Measurements from ENCODE around the gene TOR3A. TPM values are rescaled to one million over a fixed set of nuclear protein-coding genes. Genes with fewer than 3 reads are reported as not detected.

The TOR3A gene
- total RNA-seq, 1 donor from 2014 or later = 41.6 TPM

DNA sequence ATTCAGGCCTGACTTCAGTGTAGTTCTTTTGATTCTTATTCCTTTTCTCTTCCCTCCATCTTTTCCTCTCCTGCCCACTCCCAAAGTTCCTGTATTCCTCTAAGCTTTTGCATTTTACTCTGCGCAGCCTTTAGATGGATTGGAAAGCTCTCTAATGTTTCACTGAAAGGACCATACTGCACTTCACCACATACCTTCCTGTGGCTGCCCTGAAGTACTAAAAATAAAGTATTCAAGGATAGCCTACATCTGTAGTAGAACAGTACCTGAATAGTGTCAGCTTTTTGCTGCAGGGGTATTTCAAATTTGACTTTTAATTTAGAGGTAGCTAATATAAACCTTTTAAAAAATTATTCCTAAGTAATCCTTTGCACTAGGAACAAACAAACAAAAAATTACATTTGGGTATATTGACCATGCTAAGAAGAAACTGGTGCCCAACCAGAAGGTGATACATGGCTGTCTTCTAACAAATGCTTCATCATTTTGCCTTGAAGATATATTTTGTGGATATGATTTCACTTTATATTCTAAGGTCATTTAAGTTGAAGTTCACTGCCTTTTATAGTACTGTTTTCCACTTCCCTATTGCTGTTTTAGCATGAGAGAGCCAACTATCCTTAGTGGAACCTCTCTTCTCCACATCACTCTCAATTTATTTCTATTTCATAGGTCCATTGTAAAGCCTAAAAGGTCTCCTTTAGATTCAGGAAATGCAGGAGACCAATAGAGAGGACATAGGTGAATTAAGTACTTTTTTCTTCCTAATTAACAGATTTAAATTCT, 33.3 kb upstream of the TOR3A start:
- no peak overlapping the region for H3K4me3 Mint-ChIP-seq

DNA sequence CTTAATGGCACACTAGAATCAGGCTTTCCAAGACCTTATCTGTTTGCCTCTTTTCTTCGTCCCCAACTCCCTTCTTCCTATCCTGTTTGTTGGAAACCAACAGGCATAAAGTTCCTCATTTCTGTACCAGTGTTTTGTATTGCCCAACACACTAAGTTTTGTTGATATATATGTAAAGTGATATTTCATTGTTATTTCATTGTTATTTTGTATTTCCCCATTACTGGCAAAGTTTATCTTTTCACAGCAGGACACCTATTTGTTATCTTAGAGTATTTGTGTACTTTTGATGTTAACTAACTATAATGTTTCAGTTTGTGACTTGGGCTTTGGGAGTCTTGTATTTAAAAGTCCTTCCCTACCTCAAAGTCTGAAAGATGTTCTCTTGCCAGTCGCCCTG, 29.1 kb upstream of the TOR3A start:
- no peak for DNase-seq
- intact Hi-C loops (cut with micrococcal nuclease) = loop anchor here (2.0 kb wide), 1 partner anchor 20 kb away; no protein-coding TSS in a partner anchor
- Mint-ChIP-seq H3K36me3 (ENCODE audit: low read depth) (peaks cover 27% of the 10 kb centered on the region), H3K4me3 (no peak overlapping the region), H3K27me3 (no peaks in the 10 kb centered on the region), H3K27ac (no peak overlapping the region), H3K9me3 (no peaks in the 10 kb centered on the region), H3K4me1 (peaks cover 2% of the 10 kb centered on the region)

More for the DNA sequence above, 33.3 kb upstream of the TOR3A start:
- intact Hi-C loops (cut with micrococcal nuclease) = no loop called here
- Mint-ChIP-seq H3K27me3 (no peaks in the 10 kb centered on the region), H3K27ac (no peak overlapping the region), H3K4me1 (peaks cover 6% of the 10 kb centered on the region), H3K9me3 (no peaks in the 10 kb centered on the region), H3K36me3 (ENCODE audit: low read depth) (peaks cover 8% of the 10 kb centered on the region)
- DNase-seq = no peak

DNA sequence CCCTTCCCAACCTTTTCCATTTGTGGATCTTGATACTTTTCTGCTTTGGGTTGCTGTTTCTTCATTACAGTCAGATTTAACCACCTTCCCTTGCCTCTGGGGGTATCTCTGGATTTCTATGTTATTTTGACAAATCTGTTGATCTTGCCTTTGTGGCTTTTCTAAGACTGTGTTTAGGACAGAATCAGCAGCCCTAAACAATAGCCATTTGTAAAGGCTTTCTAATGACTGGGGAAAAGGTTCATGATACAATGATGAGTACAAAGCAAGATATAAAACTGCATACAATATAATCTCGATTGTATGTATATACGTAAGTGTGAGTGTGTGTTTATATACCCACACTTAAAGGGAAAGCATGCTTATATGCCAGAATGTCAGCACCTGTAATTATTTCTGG, 28.4 kb upstream of the TOR3A start:
- H3K27ac Mint-ChIP-seq = no peak overlapping the region
- DNase-seq = no peak
- H3K36me3 Mint-ChIP-seq (ENCODE audit: low read depth) = peaks cover 30% of the 10 kb centered on the region
- H3K9me3 Mint-ChIP-seq = no peaks in the 10 kb centered on the region
- H3K27me3 Mint-ChIP-seq = no peaks in the 10 kb centered on the region
- intact Hi-C loops (cut with micrococcal nuclease) = loop anchor here (2.0 kb wide), 1 partner anchor 21 kb away; no protein-coding TSS in a partner anchor
- no peak overlapping the region for H3K4me3 Mint-ChIP-seq
- H3K4me1 Mint-ChIP-seq = no peaks in the 10 kb centered on the region

DNA sequence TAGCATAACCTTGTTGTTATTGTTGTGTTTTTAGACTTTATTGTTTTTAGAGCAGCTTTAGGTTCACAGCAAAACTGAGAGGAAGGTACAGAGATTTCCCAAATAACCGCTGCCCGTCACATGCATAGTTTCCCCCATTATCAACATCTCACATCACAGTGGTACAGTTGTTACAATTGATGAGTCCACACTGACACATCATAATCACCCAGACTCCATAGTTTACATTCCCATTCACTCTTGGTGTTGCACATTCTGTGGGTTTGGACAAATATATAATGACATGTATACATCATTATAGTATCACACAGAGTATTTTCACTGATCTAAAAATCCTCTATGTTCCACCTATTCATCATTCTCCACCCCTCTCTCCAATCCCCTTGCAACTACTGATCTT, 25.9 kb upstream of the TOR3A start:
- no peak overlapping the region for H3K27ac Mint-ChIP-seq
- no peaks in the 10 kb centered on the region for H3K27me3 Mint-ChIP-seq
- H3K4me3 Mint-ChIP-seq = no peak overlapping the region
- peaks cover 38% of the 10 kb centered on the region for H3K36me3 Mint-ChIP-seq (ENCODE audit: low read depth)
- H3K4me1 Mint-ChIP-seq = no peaks in the 10 kb centered on the region
- no peaks in the 10 kb centered on the region for H3K9me3 Mint-ChIP-seq
- DNase-seq = no peak
- intact Hi-C loops (cut with micrococcal nuclease) = no loop called here

DNA sequence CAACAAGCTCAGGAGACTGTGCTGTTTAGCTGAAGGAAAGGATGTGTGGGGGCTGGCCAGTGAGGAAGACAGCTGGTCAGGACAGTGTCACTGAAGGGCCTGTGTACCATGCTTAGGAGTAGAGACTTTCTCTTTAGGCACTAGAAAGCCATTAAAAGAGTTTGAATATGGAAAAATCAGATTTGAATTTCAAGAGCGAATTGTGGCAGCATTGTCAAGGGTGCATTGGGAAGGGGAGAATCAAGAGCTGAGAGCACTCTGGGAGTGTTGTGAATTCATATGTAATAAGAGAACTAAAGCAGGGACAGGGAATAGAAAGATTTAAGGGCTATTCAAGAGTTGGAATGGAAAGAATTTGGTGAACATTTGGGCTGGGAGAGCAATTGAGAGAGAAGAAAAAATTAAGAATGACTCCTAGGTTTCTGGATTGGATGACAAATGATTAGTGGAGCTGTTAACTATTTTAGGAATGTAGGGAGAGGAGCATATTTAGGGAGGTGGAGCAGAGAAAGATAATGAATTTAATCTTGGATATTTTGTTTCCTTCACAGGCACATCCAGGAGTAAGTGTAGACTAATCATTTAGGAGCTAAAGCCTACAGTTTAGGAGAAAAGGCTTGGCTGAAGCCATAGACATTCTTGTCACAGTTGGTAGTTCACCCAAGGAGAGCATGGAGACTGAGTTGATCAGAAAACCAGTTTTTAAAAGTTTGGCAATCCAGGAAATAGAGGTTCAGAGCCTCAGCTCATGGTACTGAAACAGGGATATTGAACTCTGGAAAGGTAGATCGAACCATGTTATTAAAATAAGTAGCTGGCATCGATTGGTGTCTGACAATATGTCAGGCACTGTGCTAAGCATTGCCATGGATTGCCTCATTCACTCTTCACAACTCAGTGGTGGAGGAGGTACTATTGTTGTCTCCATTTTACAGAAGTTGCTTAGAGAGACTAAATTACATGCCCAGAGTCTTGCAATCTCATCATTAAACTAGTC, 23.1 kb upstream of the TOR3A start:
- H3K4me1 Mint-ChIP-seq = no peaks in the 10 kb centered on the region
- intact Hi-C loops (cut with micrococcal nuclease) = no loop called here
- no peak overlapping the region for H3K4me3 Mint-ChIP-seq
- no peaks in the 10 kb centered on the region for H3K27me3 Mint-ChIP-seq
- H3K9me3 Mint-ChIP-seq = no peaks in the 10 kb centered on the region
- H3K27ac Mint-ChIP-seq = no peak overlapping the region
- peaks cover 46% of the 10 kb centered on the region for H3K36me3 Mint-ChIP-seq (ENCODE audit: low read depth)
- no peak for DNase-seq

DNA sequence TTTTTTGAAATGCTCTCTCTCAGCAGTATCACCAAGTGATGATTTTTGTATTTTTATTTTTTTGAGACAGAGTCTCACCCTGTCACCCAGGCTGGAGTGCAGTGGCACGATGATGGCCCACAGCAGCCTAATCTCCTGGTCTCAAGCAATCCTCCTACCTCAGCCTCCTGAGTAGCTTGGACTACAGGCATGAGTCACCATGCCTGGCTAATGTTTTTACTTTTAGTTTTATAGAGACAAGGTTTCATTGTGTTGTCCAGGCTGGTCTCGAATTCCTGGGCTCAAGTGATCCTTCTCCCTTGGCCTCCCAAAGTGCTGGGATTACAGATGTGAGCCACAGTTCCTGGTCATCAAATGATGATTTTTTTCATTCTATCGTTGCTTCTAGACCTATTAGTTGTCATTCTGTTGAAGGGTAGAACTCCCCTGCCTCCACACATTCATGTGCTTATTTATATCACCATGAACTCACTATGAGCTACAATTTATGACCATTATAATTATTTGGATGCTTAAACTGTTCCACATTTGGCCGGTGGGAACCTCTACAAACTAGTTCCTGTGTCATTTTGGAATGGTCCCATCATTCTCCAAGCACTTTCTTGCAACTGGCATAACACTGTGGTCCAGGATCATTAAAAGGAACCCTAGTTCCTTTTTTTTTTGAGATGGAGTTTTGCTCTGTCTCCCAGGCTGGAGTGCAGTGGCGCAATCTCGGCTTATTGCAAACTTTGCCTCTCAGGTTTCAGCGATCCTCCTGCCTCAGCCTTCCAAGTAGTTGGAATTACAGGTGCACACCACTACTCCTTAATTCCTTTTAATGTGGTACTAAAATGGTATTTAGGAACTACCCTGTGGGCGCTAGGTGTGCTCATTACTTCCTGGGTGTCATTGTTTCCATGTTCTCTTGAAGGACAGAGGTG, 20.2 kb upstream of the TOR3A start:
- Mint-ChIP-seq H3K27ac (no peak overlapping the region), H3K4me1 (no peaks in the 10 kb centered on the region), H3K27me3 (no peaks in the 10 kb centered on the region), H3K9me3 (no peaks in the 10 kb centered on the region), H3K4me3 (no peak overlapping the region), H3K36me3 (ENCODE audit: low read depth) (peaks cover 41% of the 10 kb centered on the region)
- no peak for DNase-seq
- intact Hi-C loops (cut with micrococcal nuclease) = no loop called here

DNA sequence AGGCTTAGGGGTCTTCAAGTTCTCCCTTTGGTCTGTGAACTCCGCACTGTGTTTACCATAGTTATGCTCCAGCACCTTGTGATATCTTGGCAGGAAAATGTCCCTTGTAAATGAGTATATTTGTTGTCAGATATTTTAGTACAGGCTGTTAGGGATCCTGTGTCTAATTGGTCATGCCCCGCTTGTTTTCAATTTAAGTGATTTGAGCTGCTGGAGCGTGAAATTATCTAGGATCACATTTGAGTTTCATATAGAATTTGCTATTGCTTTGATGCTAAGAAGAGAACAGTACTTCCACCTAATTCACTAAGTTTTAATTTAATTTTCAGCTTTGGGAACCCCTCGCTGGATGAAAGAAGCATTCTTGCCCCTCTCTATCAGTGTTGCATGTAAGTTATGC, 15.4 kb upstream of the TOR3A start:
- no peak for DNase-seq
- Mint-ChIP-seq H3K4me1 (no peaks in the 10 kb centered on the region), H3K27ac (no peak overlapping the region), H3K27me3 (no peaks in the 10 kb centered on the region), H3K36me3 (ENCODE audit: low read depth) (peaks cover 32% of the 10 kb centered on the region), H3K4me3 (no peak overlapping the region), H3K9me3 (no peaks in the 10 kb centered on the region)
- intact Hi-C loops (cut with micrococcal nuclease) = no loop called here

DNA sequence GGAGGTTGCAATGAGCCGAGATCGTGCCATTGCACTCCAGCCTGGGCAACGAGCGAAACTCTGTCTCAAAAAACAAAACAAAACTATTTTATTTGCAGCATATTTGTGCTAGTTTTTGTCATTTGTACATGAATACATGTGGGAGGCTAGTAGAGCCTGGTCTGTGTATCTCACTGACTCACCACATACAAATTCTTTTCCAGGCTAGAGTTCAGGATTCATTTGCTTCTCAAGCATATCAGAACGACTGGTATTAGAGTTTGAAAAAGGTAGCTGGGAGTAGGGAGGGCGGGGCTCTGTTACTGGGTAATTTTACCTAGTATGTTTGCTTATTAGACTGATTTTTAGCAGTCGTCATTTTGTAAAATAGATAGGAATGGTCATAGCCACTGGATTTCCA, 4.5 kb upstream of the TOR3A start:
- Mint-ChIP-seq H3K4me1 (peaks cover 16% of the 10 kb centered on the region), H3K9me3 (no peaks in the 10 kb centered on the region), H3K4me3 (no peak overlapping the region), H3K27ac (no peak overlapping the region), H3K36me3 (ENCODE audit: low read depth) (peaks cover 6% of the 10 kb centered on the region), H3K27me3 (no peaks in the 10 kb centered on the region)
- DNase-seq = no peak
- intact Hi-C loops (cut with micrococcal nuclease) = no loop called here

DNA sequence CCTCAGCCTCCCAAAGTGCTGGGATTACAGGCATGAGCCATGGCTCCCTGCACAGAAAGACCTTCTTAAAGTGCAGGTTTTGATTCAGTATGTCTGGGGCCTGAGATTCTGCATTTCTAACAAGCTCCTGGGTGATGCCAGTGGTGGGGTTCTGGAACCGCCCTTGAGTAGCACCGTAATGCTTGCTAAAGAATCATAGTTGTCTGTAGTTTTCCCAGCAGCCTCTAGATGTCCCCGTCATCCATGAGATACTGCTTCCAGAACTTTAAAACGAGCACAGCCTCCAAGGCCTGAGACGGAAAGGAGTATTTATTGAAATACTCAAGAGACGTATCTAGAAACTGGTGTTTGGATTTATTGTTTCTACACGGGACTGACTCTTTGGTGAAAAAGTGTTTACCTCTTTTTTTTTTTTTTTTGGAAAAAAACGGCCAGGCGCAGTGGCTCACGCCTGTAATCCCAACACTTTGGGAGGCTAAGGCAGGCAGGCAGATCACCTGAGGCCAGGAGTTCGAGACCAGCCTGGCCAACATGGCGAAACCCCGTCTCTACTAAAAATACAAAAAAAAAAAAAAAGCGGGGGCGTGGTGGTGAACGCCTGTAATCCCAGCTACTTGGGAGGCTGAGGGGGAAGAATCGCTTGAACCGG, 2.6 kb upstream of the TOR3A start:
- Mint-ChIP-seq H3K27ac (peak overlapping the region; percentile 56), H3K4me3 (no peak overlapping the region), H3K36me3 (ENCODE audit: low read depth) (peaks cover 4% of the 10 kb centered on the region), H3K4me1 (peaks cover 23% of the 10 kb centered on the region), H3K9me3 (no peaks in the 10 kb centered on the region), H3K27me3 (no peaks in the 10 kb centered on the region)
- intact Hi-C loops (cut with micrococcal nuclease) = loop anchor here (1.0 to 2.0 kb wide), 2 partner anchors 42 to 213 kb away; no protein-coding TSS in a partner anchor
- DNase-seq = peak; percentile 87

DNA sequence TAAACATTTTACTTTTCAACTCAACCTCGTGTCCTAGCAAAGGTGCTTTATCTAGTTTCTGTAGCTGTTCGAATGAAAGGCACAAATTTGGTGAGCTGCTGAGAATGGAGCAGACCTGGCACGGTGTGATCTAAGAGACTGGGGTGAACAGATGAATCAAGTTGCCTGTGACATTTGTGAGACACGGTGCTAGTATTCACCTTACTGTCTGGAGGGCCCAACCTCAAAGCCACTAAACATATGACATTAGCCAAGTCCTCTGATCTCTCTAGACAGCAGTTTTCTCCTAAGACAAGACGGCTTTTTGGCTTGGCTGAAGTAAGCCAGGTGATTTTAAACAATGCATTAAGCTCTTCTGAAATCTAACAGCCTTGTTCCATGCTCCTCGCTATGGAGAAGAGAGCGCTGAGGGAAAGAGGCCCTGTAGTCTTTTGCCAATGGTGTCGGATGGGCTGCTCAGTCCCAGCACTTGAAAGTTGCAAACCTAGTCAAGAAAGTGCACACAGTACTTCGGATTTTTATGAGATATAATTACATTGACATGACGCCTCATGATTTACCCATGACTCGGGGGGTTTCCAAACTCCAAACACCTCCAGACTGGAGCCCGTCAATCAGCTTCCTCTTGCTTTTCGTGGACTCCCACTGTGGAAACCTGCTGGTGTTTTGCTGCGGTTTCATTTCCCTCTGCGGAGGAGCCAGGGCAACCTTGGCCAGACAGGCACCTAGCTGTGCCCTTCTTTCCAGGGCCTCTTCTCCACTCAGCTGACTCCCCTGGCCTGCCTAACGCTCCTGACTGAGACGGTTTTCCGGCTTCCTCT, 794 bp upstream of the TOR3A start:
- Mint-ChIP-seq H3K4me3 (peak overlapping the region; percentile 95), H3K4me1 (peaks cover 25% of the 10 kb centered on the region), H3K27me3 (no peaks in the 10 kb centered on the region), H3K9me3 (no peaks in the 10 kb centered on the region), H3K36me3 (ENCODE audit: low read depth) (peaks cover 10% of the 10 kb centered on the region), H3K27ac (peak overlapping the region; percentile 96)
- DNase-seq = peak; percentile 83
- intact Hi-C loops (cut with micrococcal nuclease) = loop anchor here (1.0 to 5.0 kb wide), 8 partner anchors 44 to 801 kb away; partner anchors contain the start of genes ABL2, AXDND1, FAM20B and RALGPS2

DNA sequence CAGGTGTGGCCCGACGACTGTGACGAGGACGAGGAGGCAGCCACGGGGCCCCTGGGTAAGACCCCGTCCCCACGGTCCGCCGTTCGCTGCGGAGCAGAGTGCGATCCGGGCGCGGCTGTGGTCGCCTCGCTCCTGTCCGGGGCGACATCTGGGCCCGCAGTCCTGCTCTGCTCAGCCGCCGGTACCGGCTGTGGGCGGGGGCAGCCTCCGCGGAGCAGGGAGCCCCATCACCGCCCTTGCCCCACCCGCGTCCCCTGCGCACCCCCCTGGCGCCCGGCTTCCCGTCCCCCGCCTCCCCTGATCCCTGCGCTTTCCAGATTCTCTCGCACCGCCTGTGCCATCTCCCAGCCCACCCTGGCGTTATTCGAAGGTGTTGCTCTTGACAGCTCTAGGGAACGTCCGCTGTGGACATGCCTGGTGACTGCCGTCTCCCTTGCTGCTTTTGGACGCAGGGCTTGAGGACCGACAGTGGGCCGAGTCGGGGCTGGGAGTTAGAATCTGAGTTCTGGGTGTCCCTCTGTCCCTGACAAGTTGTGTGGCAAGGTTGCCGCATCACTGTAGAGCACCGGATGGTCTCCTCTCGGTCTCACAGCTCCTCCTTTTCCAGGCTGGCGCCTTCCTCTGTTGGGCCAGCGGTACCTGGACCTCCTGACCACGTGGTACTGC, 596 bp downstream of the TOR3A start:
- intact Hi-C loops (cut with micrococcal nuclease) = loop anchor here (1.0 to 5.0 kb wide), 6 partner anchors 47 to 800 kb away; partner anchors contain the start of genes RALGPS2 and TOR1AIP1
- Mint-ChIP-seq H3K36me3 (ENCODE audit: low read depth) (peaks cover 13% of the 10 kb centered on the region), H3K27ac (peak overlapping the region; percentile 94), H3K27me3 (no peaks in the 10 kb centered on the region), H3K4me1 (peaks cover 25% of the 10 kb centered on the region), H3K4me3 (peak overlapping the region; percentile 95), H3K9me3 (no peaks in the 10 kb centered on the region)
- peak; percentile 81 for DNase-seq

DNA sequence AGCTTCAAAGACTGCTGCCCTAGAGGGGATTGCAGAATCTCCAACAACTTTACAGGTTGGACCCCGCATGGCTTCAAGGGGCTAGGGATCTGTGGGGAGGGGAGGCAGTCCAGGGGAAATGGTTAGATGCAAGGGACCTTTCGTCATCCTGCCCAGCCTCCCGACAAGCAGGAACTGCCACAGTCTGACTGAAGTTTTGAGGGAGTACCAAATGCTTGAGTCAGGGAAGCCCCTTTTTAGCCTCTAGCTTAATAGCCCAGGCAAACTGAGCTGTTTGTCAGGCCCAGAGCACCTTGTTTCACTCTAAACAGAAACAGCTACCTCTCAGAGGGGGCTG, 1.1 kb downstream of the TOR3A start:
- H3K27ac Mint-ChIP-seq = peak overlapping the region; percentile 94
- no peaks in the 10 kb centered on the region for H3K27me3 Mint-ChIP-seq
- peaks cover 25% of the 10 kb centered on the region for H3K4me1 Mint-ChIP-seq
- no peak for DNase-seq
- peaks cover 13% of the 10 kb centered on the region for H3K36me3 Mint-ChIP-seq (ENCODE audit: low read depth)
- H3K4me3 Mint-ChIP-seq = peak overlapping the region; percentile 95
- H3K9me3 Mint-ChIP-seq = no peaks in the 10 kb centered on the region
- intact Hi-C loops (cut with micrococcal nuclease) = loop anchor here (1.0 to 5.0 kb wide), 6 partner anchors 46 to 799 kb away; partner anchors contain the start of genes RALGPS2 and TOR1AIP1

Data from activated CD4-positive, alpha-beta T cell treated with anti-CD3 and anti-CD28 coated beads, Interleukin-2, amount 10 ng/mL, durations not matched to agents 24 days and 14 days (primary cell).